K562 (cell line): ENCODE measurements around the gene HRC. TPM values are rescaled to one million over a fixed set of nuclear protein-coding genes. Genes with fewer than 3 reads are reported as not detected.

ENCODE experiments used
- EP300 ChIP-seq: IDR thresholded peaks from 2 replicates; pipeline ENCODE4 v1.6.1; 2012; ENCODE audit warnings: low read length, improper control_type of control experiment
- FOXP1 ChIP-seq: sonication (generic); formaldehyde crosslinking; IDR thresholded peaks from 2 replicates; pipeline ENCODE4 v1.8.0; 2022; ENCODE audit warnings: mild to moderate bottlenecking, missing genetic modification reagents
- GABPB1 ChIP-seq: sonication (generic); formaldehyde crosslinking; IDR thresholded peaks from 2 replicates; pipeline ENCODE4 v1.8.0; 2022; ENCODE audit warnings: mild to moderate bottlenecking, missing genetic modification reagents
- HCFC1 ChIP-seq: IDR thresholded peaks from 2 replicates; pipeline ENCODE4 v1.6.1; 2012; ENCODE audit warnings: low read depth, low read length, improper control_type of control experiment
- KDM5B ChIP-seq: fragments of 200-600 bp; sonication (generic); IDR thresholded peaks from 2 replicates; pipeline ENCODE4 v1.6.1; 2012; ENCODE audit warnings: low read depth, mild to moderate bottlenecking, moderate library complexity, low read length, control low read depth, inconsistent platforms; ENCODE audit not compliant: insufficient replicate concordance
- LARP7 ChIP-seq: fragments of 450-650 bp; IDR thresholded peaks from 2 replicates; pipeline ENCODE4 v1.6.1; 2016
- MNT ChIP-seq, 2 experiments: fragments of 450-650 bp; conservative IDR thresholded peaks; 2 replicates each; pipeline ENCODE4 v1.6.1; 2017; ENCODE audit warnings: mild to moderate bottlenecking in 2 of 2, moderate library complexity in 2 of 2
- POU5F1 ChIP-seq: fragments of 150-350 bp; IDR thresholded peaks from 2 replicates; pipeline ENCODE4 v1.6.1; 2014; ENCODE audit warnings: borderline replicate concordance, low read length, low read depth, mild to moderate bottlenecking; ENCODE audit not compliant: partially characterized antibody
- RB1 ChIP-seq: fragments of 450-650 bp; IDR thresholded peaks from 2 replicates; pipeline ENCODE4 v1.6.1; 2017; ENCODE audit warnings: low read depth, mild to moderate bottlenecking
- RHOXF2B ChIP-seq: fragments of 250-450 bp; sonication (Bioruptor Pico); conservative IDR thresholded peaks from 2 replicates; pipeline ENCODE4 v1.5.1; 2021
- SIN3A ChIP-seq, 2 experiments: fragments of 150-350 bp in 1 of 2; IDR thresholded peaks; 2 replicates each; pipeline ENCODE4 v1.6.1; 2011 to 2016; ENCODE audit warnings: borderline replicate concordance in 2 of 2, low read depth in 2 of 2, low read length in 2 of 2, mild to moderate bottlenecking in 2 of 2, moderate library complexity in 2 of 2; ENCODE audit not compliant: control insufficient read depth in 1 of 2
- XRCC3 ChIP-seq: fragments of 450-650 bp; IDR thresholded peaks from 2 replicates; pipeline ENCODE4 v1.6.1; 2017; ENCODE audit warnings: mild to moderate bottlenecking, moderate library complexity
- XRCC5 ChIP-seq: fragments of 200-400 bp; formaldehyde crosslinking; IDR thresholded peaks from 2 replicates; pipeline ENCODE4 v1.6.1; 2017; ENCODE audit warnings: low read depth, mild to moderate bottlenecking, low read length
- polyA plus RNA-seq, 8 experiments: library from polyadenylated mRNA; depleted of rRNA in 4 of 8; stranded (reverse) in 5 of 8; unstranded in 3 of 8; fragments of >200 nt; fragmentation: Nextera tagmentation in 2 of 8; fragmentation: Illumina TruSeq in 1 of 8; extraction: Ambion mirVana in 2 of 8; extraction: Trizol in 1 of 8; gene quantifications; 2 replicates each; pipeline versions ENCODE4 v1.2.1 to v1.2.3, GENCODE V29; 2011 to 2014; ENCODE audit warnings: inconsistent platforms in 1 of 8, missing spikeins in 1 of 8
- total RNA-seq, 7 experiments: library from RNA; depleted of rRNA in 6 of 7; stranded (reverse); fragments of >200 nt in 6 of 7; fragmentation: Illumina TruSeq in 2 of 7; extraction: Trizol in 2 of 7; gene quantifications; 2 replicates each; pipeline versions ENCODE4 v1.2.1 to v1.2.3, GENCODE V29; 2011 to 2021; ENCODE audit warnings: low replicate concordance in 1 of 7
- TF ChIP-seq, protein P1 (sequence below), 2 experiments: fragments of 450-650 bp in 1 of 2; IDR thresholded peaks; 2 replicates each; pipeline ENCODE4 v1.6.1; 2011 to 2017; ENCODE audit warnings: low read depth in 2 of 2, antibody characterized with exemption in 1 of 2, borderline replicate concordance in 1 of 2, low read length in 1 of 2, mild to moderate bottlenecking in 1 of 2, mixed read lengths in 1 of 2; ENCODE audit not compliant: control insufficient read depth in 1 of 2
- TF ChIP-seq, protein P2 (sequence below): sonication (generic); formaldehyde crosslinking; IDR thresholded peaks from 2 replicates; pipeline ENCODE4 v1.8.0; 2023; ENCODE audit warnings: missing genetic modification reagents, mild to moderate bottlenecking, borderline replicate concordance

Gene HRC
- total and polyA plus RNA-seq, 9 of the 15 experiments (the other 6 are each of a cell fraction or from before 2014, with no cell fraction given): 0.66 to 18.7 (median 13.1) TPM

GRCh38 chr19:49148784-49149651 is 6.2 kb downstream of the HRC start (continued):
- TF ChIP-seq, protein P1, sequence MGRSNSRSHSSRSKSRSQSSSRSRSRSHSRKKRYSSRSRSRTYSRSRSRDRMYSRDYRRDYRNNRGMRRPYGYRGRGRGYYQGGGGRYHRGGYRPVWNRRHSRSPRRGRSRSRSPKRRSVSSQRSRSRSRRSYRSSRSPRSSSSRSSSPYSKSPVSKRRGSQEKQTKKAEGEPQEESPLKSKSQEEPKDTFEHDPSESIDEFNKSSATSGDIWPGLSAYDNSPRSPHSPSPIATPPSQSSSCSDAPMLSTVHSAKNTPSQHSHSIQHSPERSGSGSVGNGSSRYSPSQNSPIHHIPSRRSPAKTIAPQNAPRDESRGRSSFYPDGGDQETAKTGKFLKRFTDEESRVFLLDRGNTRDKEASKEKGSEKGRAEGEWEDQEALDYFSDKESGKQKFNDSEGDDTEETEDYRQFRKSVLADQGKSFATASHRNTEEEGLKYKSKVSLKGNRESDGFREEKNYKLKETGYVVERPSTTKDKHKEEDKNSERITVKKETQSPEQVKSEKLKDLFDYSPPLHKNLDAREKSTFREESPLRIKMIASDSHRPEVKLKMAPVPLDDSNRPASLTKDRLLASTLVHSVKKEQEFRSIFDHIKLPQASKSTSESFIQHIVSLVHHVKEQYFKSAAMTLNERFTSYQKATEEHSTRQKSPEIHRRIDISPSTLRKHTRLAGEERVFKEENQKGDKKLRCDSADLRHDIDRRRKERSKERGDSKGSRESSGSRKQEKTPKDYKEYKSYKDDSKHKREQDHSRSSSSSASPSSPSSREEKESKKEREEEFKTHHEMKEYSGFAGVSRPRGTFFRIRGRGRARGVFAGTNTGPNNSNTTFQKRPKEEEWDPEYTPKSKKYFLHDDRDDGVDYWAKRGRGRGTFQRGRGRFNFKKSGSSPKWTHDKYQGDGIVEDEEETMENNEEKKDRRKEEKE (IDR thresholded peaks at IDR 0.05; ENCODE audit: borderline replicate concordance in 1 of 2, control insufficient read depth in 1 of 2, low read depth in 2 of 2, low read length in 1 of 2): peak in 1 of 2 experiments; percentile 28; a peak in 1 of 4 replicates
- TF ChIP-seq HCFC1 (0 out of 2 replicates have a peak, but pooled peaks have one; percentile 9), XRCC3 (no peak), POU5F1 (no peak), KDM5B (peak; percentile 23), XRCC5 (no peak), EP300 (peak; percentile 52), MNT (conservative IDR thresholded peaks at IDR 0.05) (peak; percentile 54 to 76; a peak in 3 of 4 replicates), RB1 (no peak; the same call in 1 of the 2 replicates), SIN3A (IDR thresholded peaks at IDR 0.05; ENCODE audit: borderline replicate concordance in 2 of 2, control insufficient read depth in 1 of 2, low read depth in 2 of 2, low read length in 2 of 2) (peak; percentile 39 to 71; a peak in 1 of 4 replicates), GABPB1 (peak; percentile 72), FOXP1 (CRISPR knock-in tag) (peak; percentile 89), LARP7 (no peak), RHOXF2B (no peak)
- TF ChIP-seq, protein P2, sequence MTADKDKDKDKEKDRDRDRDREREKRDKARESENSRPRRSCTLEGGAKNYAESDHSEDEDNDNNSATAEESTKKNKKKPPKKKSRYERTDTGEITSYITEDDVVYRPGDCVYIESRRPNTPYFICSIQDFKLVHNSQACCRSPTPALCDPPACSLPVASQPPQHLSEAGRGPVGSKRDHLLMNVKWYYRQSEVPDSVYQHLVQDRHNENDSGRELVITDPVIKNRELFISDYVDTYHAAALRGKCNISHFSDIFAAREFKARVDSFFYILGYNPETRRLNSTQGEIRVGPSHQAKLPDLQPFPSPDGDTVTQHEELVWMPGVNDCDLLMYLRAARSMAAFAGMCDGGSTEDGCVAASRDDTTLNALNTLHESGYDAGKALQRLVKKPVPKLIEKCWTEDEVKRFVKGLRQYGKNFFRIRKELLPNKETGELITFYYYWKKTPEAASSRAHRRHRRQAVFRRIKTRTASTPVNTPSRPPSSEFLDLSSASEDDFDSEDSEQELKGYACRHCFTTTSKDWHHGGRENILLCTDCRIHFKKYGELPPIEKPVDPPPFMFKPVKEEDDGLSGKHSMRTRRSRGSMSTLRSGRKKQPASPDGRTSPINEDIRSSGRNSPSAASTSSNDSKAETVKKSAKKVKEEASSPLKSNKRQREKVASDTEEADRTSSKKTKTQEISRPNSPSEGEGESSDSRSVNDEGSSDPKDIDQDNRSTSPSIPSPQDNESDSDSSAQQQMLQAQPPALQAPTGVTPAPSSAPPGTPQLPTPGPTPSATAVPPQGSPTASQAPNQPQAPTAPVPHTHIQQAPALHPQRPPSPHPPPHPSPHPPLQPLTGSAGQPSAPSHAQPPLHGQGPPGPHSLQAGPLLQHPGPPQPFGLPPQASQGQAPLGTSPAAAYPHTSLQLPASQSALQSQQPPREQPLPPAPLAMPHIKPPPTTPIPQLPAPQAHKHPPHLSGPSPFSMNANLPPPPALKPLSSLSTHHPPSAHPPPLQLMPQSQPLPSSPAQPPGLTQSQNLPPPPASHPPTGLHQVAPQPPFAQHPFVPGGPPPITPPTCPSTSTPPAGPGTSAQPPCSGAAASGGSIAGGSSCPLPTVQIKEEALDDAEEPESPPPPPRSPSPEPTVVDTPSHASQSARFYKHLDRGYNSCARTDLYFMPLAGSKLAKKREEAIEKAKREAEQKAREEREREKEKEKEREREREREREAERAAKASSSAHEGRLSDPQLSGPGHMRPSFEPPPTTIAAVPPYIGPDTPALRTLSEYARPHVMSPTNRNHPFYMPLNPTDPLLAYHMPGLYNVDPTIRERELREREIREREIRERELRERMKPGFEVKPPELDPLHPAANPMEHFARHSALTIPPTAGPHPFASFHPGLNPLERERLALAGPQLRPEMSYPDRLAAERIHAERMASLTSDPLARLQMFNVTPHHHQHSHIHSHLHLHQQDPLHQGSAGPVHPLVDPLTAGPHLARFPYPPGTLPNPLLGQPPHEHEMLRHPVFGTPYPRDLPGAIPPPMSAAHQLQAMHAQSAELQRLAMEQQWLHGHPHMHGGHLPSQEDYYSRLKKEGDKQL: no peak
